HG02571 (cell line): ENCODE measurements around the gene NT5DC1.

Experiments
- ATAC-seq: cut with Tn5 transposase; IDR thresholded peaks from one replicate; pipeline ENCODE4 v1.9.1; 2021; ENCODE audit warnings: mild to moderate bottlenecking, moderate library complexity; ENCODE audit not compliant: unreplicated experiment

The NT5DC1 gene

GRCh38 chr6:116234689-116235088 lies 134.0 kb downstream of the NT5DC1 start:
- ATAC-seq = no peak

- ATAC-seq = no peak
Observed at GRCh38 chr6:116238083-116238482, 137.4 kb downstream of the NT5DC1 start.

GRCh38 chr6:116239256-116239655 lies 138.6 kb downstream of the NT5DC1 start:
- no peak for ATAC-seq

- ATAC-seq = no peak
Observed at GRCh38 chr6:116239856-116240255, 139.2 kb downstream of the NT5DC1 start.

- no peak for ATAC-seq
Observed at GRCh38 chr6:116244284-116244683, 143.6 kb downstream of the NT5DC1 start.

GRCh38 chr6:116246089-116246488 lies 145.4 kb downstream of the NT5DC1 start:
- ATAC-seq = no peak

DNA sequence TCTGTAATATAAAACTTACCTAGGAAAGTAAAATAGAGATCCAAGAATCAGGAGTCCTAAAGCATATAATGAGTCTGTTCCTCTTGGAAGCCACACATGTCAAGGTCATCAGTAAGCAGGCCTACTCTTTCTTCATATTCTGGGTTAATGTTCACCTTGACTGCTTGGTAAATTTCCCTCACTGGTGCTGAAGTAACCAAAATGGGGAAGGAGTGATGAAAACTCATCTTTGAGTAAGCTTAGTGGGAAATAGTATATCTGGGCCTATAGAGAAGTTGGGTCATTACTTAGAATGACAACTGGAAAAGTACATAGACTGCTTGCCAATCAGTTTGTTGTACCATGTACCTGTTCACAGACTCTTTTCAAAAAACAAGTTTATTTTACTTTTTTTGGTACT lies 146.6 kb downstream of the NT5DC1 start:
- ATAC-seq = no peak

- ATAC-seq = no peak
Observed at GRCh38 chr6:116248577-116248976, 147.9 kb downstream of the NT5DC1 start.

- ATAC-seq = no peak
Observed at GRCh38 chr6:116251568-116252384, 151.1 kb downstream of the NT5DC1 start.

- ATAC-seq = no peak
Observed at GRCh38 chr6:116253188-116253504, 152.5 kb downstream of the NT5DC1 start.

GRCh38 chr6:116253505-116254296 lies 153.0 kb downstream of the NT5DC1 start, which contains the start of gene TSPYL4:
TSS of gene TSPYL4 (minus strand) at chr6:116254075. CDS start at chr6:116254008, 67 bp downstream.
- ATAC-seq = peak; percentile 100

DNA sequence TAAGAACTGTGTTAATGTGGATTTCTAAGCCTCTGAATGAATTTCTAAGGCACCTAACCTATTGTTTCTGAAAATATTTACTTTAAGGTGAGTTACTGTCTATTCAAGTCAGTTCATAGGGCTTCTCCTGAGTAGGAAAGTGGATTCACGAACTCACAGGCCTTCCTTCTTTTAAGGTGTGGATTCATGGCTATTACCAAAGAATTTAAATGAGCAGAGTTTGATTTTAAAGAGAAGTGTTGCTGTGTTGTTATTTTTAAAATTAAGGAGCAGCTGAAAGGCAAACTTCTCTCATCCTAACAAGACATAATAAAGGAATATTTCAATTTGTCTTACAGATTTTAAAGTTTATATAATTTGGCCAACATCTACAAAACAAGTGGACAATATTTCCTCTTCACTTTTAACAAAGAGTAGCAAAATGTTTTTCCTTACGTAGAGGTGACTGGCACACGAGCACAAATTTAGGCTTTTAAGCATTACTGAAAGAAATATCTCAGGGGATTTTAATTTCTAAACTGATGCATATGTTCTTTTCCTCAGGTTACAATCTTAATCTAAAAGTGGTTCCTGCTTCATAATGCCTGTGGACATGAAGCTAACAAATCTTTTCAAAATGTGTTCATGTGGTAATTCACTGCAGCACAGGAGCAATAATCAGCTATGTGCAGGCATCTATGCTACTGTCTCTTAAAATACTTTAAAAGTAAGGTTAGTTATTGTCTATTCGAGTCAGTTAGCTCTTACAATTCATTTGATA lies 153.8 kb downstream of the NT5DC1 start:
- ATAC-seq = peak; percentile 14

GRCh38 chr6:116255246-116255800 lies 154.7 kb downstream of the NT5DC1 start:
- no peak for ATAC-seq

DNA sequence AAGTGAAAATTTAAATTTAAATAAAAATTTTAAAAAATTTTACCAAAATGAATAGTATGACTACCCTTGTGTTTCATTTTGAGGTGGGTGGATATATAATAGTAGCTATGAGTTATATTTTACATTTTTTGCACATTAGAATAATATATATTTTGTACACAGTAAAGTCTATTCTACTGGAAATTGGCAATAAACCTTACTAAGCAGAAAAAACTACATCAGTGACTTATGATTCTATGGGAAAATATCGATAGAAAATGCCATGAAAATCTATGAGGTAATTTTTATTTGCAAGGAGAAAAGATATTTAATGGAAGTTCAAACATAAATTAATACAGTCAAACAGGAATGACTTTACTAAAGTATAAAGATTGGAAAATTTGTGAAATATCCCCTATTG lies 156.0 kb downstream of the NT5DC1 start:
- ATAC-seq = no peak

DNA sequence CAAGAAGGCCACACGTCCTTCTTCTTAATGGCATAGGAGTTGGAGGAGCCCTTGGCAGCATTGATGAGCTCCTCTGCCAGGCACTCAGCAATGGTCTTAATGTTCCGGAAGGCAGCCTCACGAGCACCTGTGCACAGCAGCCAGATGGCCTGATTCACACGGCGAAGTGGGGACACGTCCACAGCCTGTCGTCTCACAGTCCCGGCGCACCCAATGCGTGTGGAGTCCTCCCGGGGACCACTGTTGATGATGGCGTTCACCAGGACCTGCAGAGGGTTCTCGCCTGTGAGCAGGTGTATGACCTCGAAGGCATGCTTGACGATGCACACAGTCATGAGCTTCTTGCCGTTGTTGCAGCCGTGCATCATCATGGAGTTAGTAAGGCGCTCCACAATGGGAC lies 157.9 kb downstream of the NT5DC1 start:
- no peak for ATAC-seq

GRCh38 chr6:116263353-116263752 lies 162.7 kb downstream of the NT5DC1 start:
- ATAC-seq = no peak

- ATAC-seq = no peak
Observed at GRCh38 chr6:116265041-116265829, 164.6 kb downstream of the NT5DC1 start.

- no peak for ATAC-seq
Observed at GRCh38 chr6:116266803-116267202, 166.2 kb downstream of the NT5DC1 start.

GRCh38 chr6:116267836-116268588 lies 167.4 kb downstream of the NT5DC1 start:
- no peak for ATAC-seq
